Activated B cell treated with CpG ODN at 0.5 μM for 24 hours (primary cell): ENCODE results near the gene PXT1. TPM values are rescaled to one million over a fixed set of nuclear protein-coding genes. Genes with fewer than 3 reads are reported as not detected.
"Not testable (repeated sequence)": the region's sequence is repeated elsewhere in the genome, so short reads cannot be mapped to it uniquely, and the experiment has no call there.

ENCODE experiments used
- ATAC-seq: fragments of 200-7000 bp; cut with Tn5 transposase; one replicate; pipeline ENCODE4 v1.10.0; 2021; ENCODE audit warnings: low read depth, mild to moderate bottlenecking, moderate library complexity
- CTCF ChIA-PET: fragments of 350-600 bp; sonication (Branson Sonifier 250); formaldehyde crosslinking; loops from one replicate; lab custom pipeline; 2021; ENCODE audit warnings: antibody characterized with exemption; lab: Charles Lee
- POLR2A ChIA-PET: fragments of 350-600 bp; sonication (Branson Sonifier 250); formaldehyde crosslinking; loops from one replicate; lab custom pipeline; 2021; ENCODE audit warnings: antibody characterized with exemption; lab: Charles Lee
- DNase-seq: peaks from one replicate; pipeline ENCODE4 v3.0.0; 2022
- H3K27ac Mint-ChIP-seq: one replicate; pipeline ENCODE4 v1.8.0; 2020; ENCODE audit warnings: mixed read lengths
- H3K27me3 Mint-ChIP-seq: one replicate; pipeline ENCODE4 v1.8.0; 2021; ENCODE audit warnings: mixed read lengths
- H3K36me3 Mint-ChIP-seq: one replicate; pipeline ENCODE4 v1.8.0; 2021; ENCODE audit warnings: low read depth, mixed read lengths
- H3K4me1 Mint-ChIP-seq: one replicate; pipeline ENCODE4 v1.8.0; 2021; ENCODE audit warnings: mixed read lengths
- H3K4me3 Mint-ChIP-seq: one replicate; pipeline ENCODE4 v1.8.0; 2020; ENCODE audit warnings: mild to moderate bottlenecking, mixed read lengths
- H3K9me3 Mint-ChIP-seq: one replicate; pipeline ENCODE4 v1.8.0; 2020; ENCODE audit warnings: mixed read lengths
- intact Hi-C: fragments of 100-400 bp; cut with micrococcal nuclease; formaldehyde crosslinking; loops from one replicate; pipeline ENCODE4 v1.15.1; 2024
- total RNA-seq: library from RNA; stranded (reverse); gene quantifications from 2 replicates; pipeline ENCODE4 v1.2.3, GENCODE V29; 2022
- TF ChIP-seq, protein P1 (sequence below): fragments of 200-600 bp; IDR thresholded peaks from one replicate; pipeline ENCODE4 v1.8.0; 2022; ENCODE audit warnings: antibody characterized with exemption, mild to moderate bottlenecking

PXT1 gene
- total RNA-seq, 1 donor from 2014 or later: 0.11 TPM

DNA sequence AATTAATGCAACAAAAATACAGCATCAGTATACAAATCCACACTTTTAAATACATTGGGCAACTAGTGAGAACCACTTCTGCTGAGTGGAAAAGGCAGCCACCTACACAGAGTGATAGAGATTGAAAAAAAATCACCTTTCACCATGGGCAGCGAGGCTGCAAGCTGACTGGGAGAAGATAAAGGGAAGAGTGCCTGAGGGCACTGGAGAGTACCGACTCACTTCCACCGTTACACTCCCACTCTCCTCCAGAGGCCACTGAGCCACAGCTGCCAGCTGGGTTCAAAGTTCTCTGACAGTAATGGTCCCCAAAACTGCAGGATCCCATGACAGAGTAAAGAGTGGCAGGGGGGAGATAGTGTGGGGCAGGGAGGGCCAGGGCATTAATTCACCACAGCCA, 24.1 kb downstream of the PXT1 start:
- TF ChIP-seq, protein P1, sequence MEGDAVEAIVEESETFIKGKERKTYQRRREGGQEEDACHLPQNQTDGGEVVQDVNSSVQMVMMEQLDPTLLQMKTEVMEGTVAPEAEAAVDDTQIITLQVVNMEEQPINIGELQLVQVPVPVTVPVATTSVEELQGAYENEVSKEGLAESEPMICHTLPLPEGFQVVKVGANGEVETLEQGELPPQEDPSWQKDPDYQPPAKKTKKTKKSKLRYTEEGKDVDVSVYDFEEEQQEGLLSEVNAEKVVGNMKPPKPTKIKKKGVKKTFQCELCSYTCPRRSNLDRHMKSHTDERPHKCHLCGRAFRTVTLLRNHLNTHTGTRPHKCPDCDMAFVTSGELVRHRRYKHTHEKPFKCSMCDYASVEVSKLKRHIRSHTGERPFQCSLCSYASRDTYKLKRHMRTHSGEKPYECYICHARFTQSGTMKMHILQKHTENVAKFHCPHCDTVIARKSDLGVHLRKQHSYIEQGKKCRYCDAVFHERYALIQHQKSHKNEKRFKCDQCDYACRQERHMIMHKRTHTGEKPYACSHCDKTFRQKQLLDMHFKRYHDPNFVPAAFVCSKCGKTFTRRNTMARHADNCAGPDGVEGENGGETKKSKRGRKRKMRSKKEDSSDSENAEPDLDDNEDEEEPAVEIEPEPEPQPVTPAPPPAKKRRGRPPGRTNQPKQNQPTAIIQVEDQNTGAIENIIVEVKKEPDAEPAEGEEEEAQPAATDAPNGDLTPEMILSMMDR: no peak
- no peak for ATAC-seq
- CTCF ChIA-PET: no interaction called here

DNA sequence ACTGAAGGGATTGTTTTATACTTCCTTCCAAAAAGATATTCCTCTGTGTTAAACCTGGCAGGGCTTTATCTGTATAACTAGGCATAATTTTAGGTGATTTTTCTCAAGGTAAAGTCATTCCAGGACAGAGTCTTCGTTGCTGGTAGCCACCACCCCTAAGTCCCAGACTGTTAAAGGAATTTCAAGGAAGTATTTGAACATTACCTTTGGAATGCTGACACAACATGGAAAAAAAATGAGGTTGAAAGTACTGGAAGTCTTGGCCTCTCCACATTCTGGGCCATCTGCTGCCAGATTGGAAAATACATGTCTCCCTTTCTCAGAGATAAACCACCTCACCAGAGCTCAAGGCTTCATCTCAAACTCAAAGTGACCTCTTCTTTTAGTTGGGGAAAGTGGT, 28.2 kb downstream of the PXT1 start:
- no peak for ATAC-seq
- no peak overlapping the region for H3K4me3 Mint-ChIP-seq
- H3K4me1 Mint-ChIP-seq: no peaks in the 10 kb centered on the region
- ChIA-PET POLR2A (no interaction called here), CTCF (no interaction called here)
- peaks cover 5% of the 10 kb centered on the region for H3K9me3 Mint-ChIP-seq
- no peak overlapping the region for H3K27ac Mint-ChIP-seq
- TF ChIP-seq, protein P1: no peak
- H3K36me3 Mint-ChIP-seq: no peaks in the 10 kb centered on the region
- intact Hi-C loops: no loop called here
- DNase-seq: no peak
- peaks cover 5% of the 10 kb centered on the region for H3K27me3 Mint-ChIP-seq

More for the DNA sequence above, 24.1 kb downstream of the PXT1 start:
- POLR2A ChIA-PET: no interaction called here
- no peak for DNase-seq
- H3K27me3 Mint-ChIP-seq: no peaks in the 10 kb centered on the region
- H3K4me1 Mint-ChIP-seq: peaks cover 13% of the 10 kb centered on the region
- intact Hi-C loops: no loop called here
- H3K27ac Mint-ChIP-seq: no peak overlapping the region
- H3K36me3 Mint-ChIP-seq: peaks cover 3% of the 10 kb centered on the region
- H3K9me3 Mint-ChIP-seq: no peaks in the 10 kb centered on the region
- no peak overlapping the region for H3K4me3 Mint-ChIP-seq

DNA sequence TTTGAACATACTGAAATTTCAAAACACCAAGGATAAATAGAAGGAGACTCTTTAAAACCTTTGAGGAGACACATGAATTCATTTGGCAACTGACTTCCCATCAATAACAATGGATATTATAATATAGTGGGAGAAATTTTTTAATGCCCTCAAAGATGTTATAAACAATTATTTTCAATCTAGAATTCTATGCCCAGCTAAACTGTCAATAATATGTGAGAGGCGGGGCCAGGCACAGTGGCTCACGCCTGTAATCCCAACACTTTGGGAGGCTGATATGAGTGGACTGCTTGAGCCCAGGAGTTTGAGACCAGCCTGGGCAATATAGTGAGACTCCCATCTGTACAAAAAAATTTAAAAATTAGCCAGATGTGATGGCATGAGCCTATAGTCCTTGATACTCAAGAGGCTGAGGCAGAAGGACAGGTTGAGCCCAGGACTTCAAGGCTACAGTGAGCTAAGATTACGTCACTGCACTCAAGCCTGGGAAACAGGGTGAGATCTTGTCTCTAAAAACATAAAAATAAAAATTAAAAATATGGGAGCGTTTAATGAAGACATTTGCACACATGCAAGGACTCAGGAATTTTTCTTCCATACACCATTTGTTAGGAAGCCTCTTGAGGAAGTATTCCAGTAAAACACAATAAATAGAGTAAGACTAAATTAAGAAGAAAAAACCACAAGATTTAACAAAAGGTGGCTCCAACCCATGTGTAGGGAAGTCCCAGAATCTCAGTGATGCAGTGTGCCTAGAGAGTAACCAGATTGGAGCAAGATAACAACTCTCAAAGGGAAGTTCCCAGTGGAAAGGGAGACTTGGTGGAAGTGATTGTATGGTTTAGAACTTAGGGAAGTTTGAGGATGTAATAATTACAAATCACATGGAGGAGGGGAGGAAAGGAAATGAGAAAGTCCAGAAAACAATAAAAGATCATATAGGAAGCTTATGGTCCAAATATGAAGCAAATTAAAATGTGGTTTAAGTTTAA, 28.9 kb downstream of the PXT1 start:
- Mint-ChIP-seq H3K27me3 (peaks cover 9% of the 10 kb centered on the region), H3K9me3 (peaks cover 5% of the 10 kb centered on the region), H3K27ac (no peak overlapping the region), H3K4me3 (no peak overlapping the region), H3K4me1 (no peaks in the 10 kb centered on the region), H3K36me3 (no peaks in the 10 kb centered on the region)
- POLR2A ChIA-PET: no interaction called here
- intact Hi-C loops: no loop called here
- TF ChIP-seq, protein P1: no peak
- DNase-seq (no peak), ATAC-seq (no peak)
- CTCF ChIA-PET: no interaction called here

DNA sequence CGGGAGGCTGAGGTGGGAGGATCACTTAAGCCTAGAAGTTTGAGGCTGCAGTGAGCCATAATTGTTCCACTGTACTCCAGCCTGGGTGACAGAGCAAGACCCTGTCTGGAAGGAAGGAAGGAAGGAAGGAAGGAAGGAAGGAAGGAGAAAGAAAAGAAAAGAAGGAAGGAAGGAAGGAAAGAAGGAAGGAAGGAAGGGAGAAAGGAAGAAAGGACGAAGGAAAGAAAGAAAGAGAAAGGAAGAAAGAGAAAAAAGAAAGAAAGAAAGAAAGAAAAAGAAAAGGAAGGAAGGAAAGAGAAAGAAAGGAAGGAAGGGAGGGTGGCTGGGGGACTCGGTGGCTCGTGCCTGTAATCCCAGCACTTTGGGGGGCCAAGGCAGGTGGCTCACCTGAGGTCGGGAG, 32.9 kb downstream of the PXT1 start:
- H3K27ac Mint-ChIP-seq, CTCF ChIA-PET, H3K36me3 Mint-ChIP-seq, DNase-seq, H3K4me1 Mint-ChIP-seq, H3K9me3 Mint-ChIP-seq, POLR2A ChIA-PET, ATAC-seq, H3K4me3 Mint-ChIP-seq, intact Hi-C loops: not testable (repeated sequence)
- H3K27me3 Mint-ChIP-seq: peaks cover 14% of the 10 kb centered on the region

DNA sequence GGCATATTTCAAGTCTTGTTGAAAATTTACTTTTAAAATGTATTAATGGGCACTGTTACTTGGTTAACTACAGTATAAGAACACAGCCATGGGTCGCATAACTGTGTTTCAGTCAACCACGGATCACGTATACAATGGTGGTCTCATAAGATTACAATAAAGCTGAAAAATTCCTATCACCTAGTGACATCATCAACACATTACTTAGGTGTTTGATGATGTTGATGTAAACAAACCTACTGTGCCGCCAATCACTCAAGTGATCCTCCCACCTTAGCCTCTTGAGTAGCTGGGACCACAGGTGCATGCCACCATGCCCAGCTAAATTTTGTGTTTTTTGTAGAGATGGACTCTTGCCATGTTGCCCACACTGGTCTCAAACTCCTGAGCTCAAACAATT, 38.5 kb downstream of the PXT1 start:
- ChIA-PET POLR2A (no interaction called here), CTCF (interaction anchor here (1.3 kb wide), 1 partner anchor 102 kb away, joined by 3 read pairs; no protein-coding TSS in a partner anchor)
- Mint-ChIP-seq H3K36me3 (no peaks in the 10 kb centered on the region), H3K4me1 (no peaks in the 10 kb centered on the region), H3K4me3 (no peak overlapping the region), H3K9me3 (no peaks in the 10 kb centered on the region), H3K27me3 (peaks cover 10% of the 10 kb centered on the region), H3K27ac (no peak overlapping the region)
- TF ChIP-seq, protein P1: no peak
- ATAC-seq: no peak
- no peak for DNase-seq
- intact Hi-C loops: no loop called here
